WTC11 (cell line): ENCODE data around the gene ST6GALNAC5.

Experiments used
- CTCF ChIP-seq: fragments of 200-600 bp; IDR thresholded peaks from 2 replicates; pipeline ENCODE4 v1.8.0; 2022; ENCODE audit warnings: antibody characterized with exemption
- ETV6 ChIP-seq: sonication (generic); formaldehyde crosslinking; IDR thresholded peaks from 2 replicates; pipeline ENCODE4 v1.8.1; 2022; ENCODE audit warnings: mild to moderate bottlenecking, missing genetic modification reagents
- FOXK1 ChIP-seq: sonication (generic); formaldehyde crosslinking; IDR thresholded peaks from 2 replicates; pipeline ENCODE4 v1.8.0; 2022; ENCODE audit warnings: mild to moderate bottlenecking, moderate library complexity, missing genetic modification reagents
- NR2C2 ChIP-seq: sonication (generic); formaldehyde crosslinking; IDR thresholded peaks from 2 replicates; pipeline ENCODE4 v1.8.0; 2022; ENCODE audit warnings: mild to moderate bottlenecking, missing genetic modification reagents
- RELA ChIP-seq: sonication (generic); formaldehyde crosslinking; IDR thresholded peaks from 2 replicates; pipeline ENCODE4 v1.8.1; 2022; ENCODE audit warnings: missing genetic modification reagents, mild to moderate bottlenecking, borderline replicate concordance
- SMAD3 ChIP-seq: sonication (generic); formaldehyde crosslinking; IDR thresholded peaks from 2 replicates; pipeline ENCODE4 v1.8.0; 2022; ENCODE audit warnings: missing genetic modification reagents, mild to moderate bottlenecking, borderline replicate concordance
- ZNF263 ChIP-seq: sonication (generic); formaldehyde crosslinking; IDR thresholded peaks from 2 replicates; pipeline ENCODE4 v1.8.1; 2022; ENCODE audit warnings: low read depth, mild to moderate bottlenecking, moderate library complexity, missing genetic modification reagents
- TF ChIP-seq, protein P1 (sequence below): sonication (generic); formaldehyde crosslinking; IDR thresholded peaks from 2 replicates; pipeline ENCODE4 v1.8.0; 2022; ENCODE audit warnings: mild to moderate bottlenecking, missing genetic modification reagents

GRCh38 chr1:76939817-76940216 is 72.5 kb downstream of the ST6GALNAC5 start:
- TF ChIP-seq CTCF (no peak), FOXK1 (CRISPR knock-in tag) (no peak), ZNF263 (CRISPR knock-in tag) (no peak), SMAD3 (no peak), ETV6 (CRISPR knock-in tag) (no peak), NR2C2 (CRISPR knock-in tag) (no peak), RELA (CRISPR knock-in tag) (no peak)
- TF ChIP-seq, protein P1, sequence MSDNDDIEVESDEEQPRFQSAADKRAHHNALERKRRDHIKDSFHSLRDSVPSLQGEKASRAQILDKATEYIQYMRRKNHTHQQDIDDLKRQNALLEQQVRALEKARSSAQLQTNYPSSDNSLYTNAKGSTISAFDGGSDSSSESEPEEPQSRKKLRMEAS (CRISPR knock-in tag): no peak
